Measurements from ENCODE around the gene EXOC4. TPM values are rescaled to one million over a fixed set of nuclear protein-coding genes. Genes with fewer than 3 reads are reported as not detected.

The EXOC4 gene
- total and polyA plus RNA-seq, 2 of the 8 experiments (the other 6 are each of a cell fraction or from before 2014, with no cell fraction given) = 27.0 to 67.3 TPM

- Histone ChIP-seq H2BK12ac (ENCODE audit: low read depth, low read length) (no peak overlapping the region), H3K79me1 (ENCODE audit: low read depth, low read length) (no peaks in the 10 kb centered on the region), H4K5ac (ENCODE audit: insufficient read length, low read depth, low read length) (no peak overlapping the region), H2BK120ac (replicated peaks; ENCODE audit: low read depth, low read length) (no peak overlapping the region), H3K4me2 (ENCODE audit: insufficient read depth in 1 of 2, low read depth in 2 of 2, low read length in 2 of 2) (no peak overlapping the region), H4K20me1 (replicated peaks in 1 of 2; ENCODE audit: control insufficient read depth in 1 of 2, insufficient read depth in 2 of 2, low read length in 2 of 2) (no peaks in the 10 kb centered on the region), H3K27me3 (replicated peaks in 1 of 4; ENCODE audit: control insufficient read depth in 3 of 4, extremely low read depth in 1 of 4, insufficient read depth in 3 of 4, low read length in 3 of 4) (no peaks in the 10 kb centered on the region), H3K9me3 (ENCODE audit: insufficient read depth in 2 of 2, low read depth in 1 of 2, low read length in 1 of 2) (no peaks in the 10 kb centered on the region), H3K36me3 (ENCODE audit: control insufficient read depth in 2 of 4, insufficient read depth in 4 of 4, low read length in 3 of 4) (no peaks in the 10 kb centered on the region), H3K23ac (ENCODE audit: insufficient read length) (no peak overlapping the region), H4K8ac (ENCODE audit: extremely low read depth, insufficient read depth, low read length) (no peak overlapping the region), H2BK20ac (ENCODE audit: low read length) (no peak overlapping the region), H3K4me3 (ENCODE audit: extremely low read depth in 1 of 4, insufficient read depth in 2 of 4, low read depth in 3 of 4, low read length in 4 of 4) (no peak overlapping the region), H2BK15ac (ENCODE audit: low read length) (no peak overlapping the region), H3K56ac (replicated peaks; ENCODE audit: insufficient read length, low read depth, low read length) (no peak overlapping the region), H3K23me2 (ENCODE audit: low read depth, low read length) (no peaks in the 10 kb centered on the region), H2AFZ (ENCODE audit: low read length) (no peak overlapping the region), H3K4me1 (replicated peaks in 1 of 4; ENCODE audit: control insufficient read depth in 3 of 4, insufficient read depth in 4 of 4, low read length in 3 of 4) (peaks cover 0 to 3% (median 1%) of the 10 kb centered on the region in 4 experiments; a peak in 2 of 7 replicates), H2AK5ac (ENCODE audit: low read depth, low read length) (no peak overlapping the region), H3K79me2 (ENCODE audit: control insufficient read depth in 1 of 2, insufficient read depth in 2 of 2, low read length in 2 of 2) (no peaks in the 10 kb centered on the region), H3K18ac (ENCODE audit: extremely low read depth, low read length) (no peak overlapping the region), H3K4ac (replicated peaks; ENCODE audit: insufficient read length, low read depth, low read length) (no peak overlapping the region), H3K27ac (ENCODE audit: low read depth, low read length) (no peak overlapping the region), H2BK5ac (ENCODE audit: low read depth, low read length) (no peak overlapping the region), H3K14ac (ENCODE audit: insufficient read length) (no peak overlapping the region), H4K91ac (replicated peaks; ENCODE audit: insufficient read length, low read length) (no peak overlapping the region), H3K9ac (replicated peaks in 1 of 4; ENCODE audit: extremely low read depth in 1 of 4, low read depth in 3 of 4, low read length in 3 of 4) (no peak overlapping the region)
- WGBS, 2 experiments (ENCODE audit: extremely low coverage in 1 of 2, insufficient coverage in 1 of 2, insufficient read length in 1 of 2, insufficient replicate concordance in 2 of 2, low coverage in 1 of 2, low lambda C conversion rate in 2 of 2, missing lambda C conversion rate in 1 of 2) = 89% methylated on average over 11 of the region's 11 CpGs; no CpG with 5 or more reads in 1 of the 2 experiments
- POLR2A ChIA-PET (ENCODE audit: partially characterized antibody) = interaction anchor here (1.0 kb wide), 1 partner anchor 8 kb away, joined by 3 read pairs; no protein-coding TSS in a partner anchor
- TF ChIP-seq EGR1 (IDR thresholded peaks at IDR 0.05; ENCODE audit: borderline replicate concordance, low read depth, low read length) (no peak), SP2 (IDR thresholded peaks at IDR 0.05; ENCODE audit: low read length) (no peak), RNF2 (IDR thresholded peaks at IDR 0.05; ENCODE audit: borderline replicate concordance, low read depth, low read length, missing control alignments, poor library complexity, severe bottlenecking) (no peak), ASH2L (IDR thresholded peaks at IDR 0.05; ENCODE audit: low read length) (no peak), RFX5 (IDR thresholded peaks at IDR 0.05; ENCODE audit: borderline replicate concordance, low read depth, low read length) (no peak), SIN3A (conservative IDR thresholded peaks at IDR 0.05 in 1 of 2, IDR thresholded peaks at IDR 0.05 in 1 of 2; ENCODE audit: low read depth in 1 of 2, low read length in 2 of 2) (no peak), CBX5 (IDR thresholded peaks at IDR 0.05; ENCODE audit: low read depth, low read length) (no peak), BRCA1 (IDR thresholded peaks at IDR 0.05; ENCODE audit: low read depth, low read length) (no peak), SIRT6 (IDR thresholded peaks at IDR 0.05; ENCODE audit: low read length) (no peak), JUN (IDR thresholded peaks at IDR 0.05; ENCODE audit: low read depth, low read length) (no peak), EP300 (IDR thresholded peaks at IDR 0.05; ENCODE audit: borderline replicate concordance in 1 of 2, low read depth in 2 of 2, low read length in 2 of 2) (no peak), HDAC2 (IDR thresholded peaks at IDR 0.05; ENCODE audit: borderline replicate concordance in 1 of 2, low read depth in 2 of 2, low read length in 2 of 2) (no peak), SIX5 (IDR thresholded peaks at IDR 0.05; ENCODE audit: low read depth, low read length) (no peak), GTF2F1 (IDR thresholded peaks at IDR 0.05; ENCODE audit: borderline replicate concordance, low read depth, low read length) (no peak)
- DNase-seq (ENCODE audit: low read depth in 1 of 2, low spot score in 2 of 2) (no peak), FAIRE-seq (no peak)
- CTCF ChIA-PET (ENCODE audit: partially characterized antibody) = no interaction called here
Measured at GRCh38 chr7:133512560-133512959, 259.7 kb downstream of the EXOC4 start.
